Panc1 (cell line): Measurements from ENCODE around the gene ADAM33.

ENCODE experiments used
- SIN3A ChIP-seq: IDR thresholded peaks from 2 replicates; pipeline ENCODE4 v1.6.1; 2012; ENCODE audit warnings: low read depth, mild to moderate bottlenecking, low read length, moderate library complexity, borderline replicate concordance; ENCODE audit not compliant: insufficient read depth
- TCF7L2 ChIP-seq: IDR thresholded peaks from 2 replicates; pipeline ENCODE4 v1.6.1; 2011; ENCODE audit warnings: mild to moderate bottlenecking, low read depth, low read length, inconsistent platforms
- TF ChIP-seq, protein P1 (sequence below): fragments of 450-650 bp; IDR thresholded peaks from 2 replicates; pipeline ENCODE4 v1.5.1; 2017; ENCODE audit warnings: mild to moderate bottlenecking

DNA sequence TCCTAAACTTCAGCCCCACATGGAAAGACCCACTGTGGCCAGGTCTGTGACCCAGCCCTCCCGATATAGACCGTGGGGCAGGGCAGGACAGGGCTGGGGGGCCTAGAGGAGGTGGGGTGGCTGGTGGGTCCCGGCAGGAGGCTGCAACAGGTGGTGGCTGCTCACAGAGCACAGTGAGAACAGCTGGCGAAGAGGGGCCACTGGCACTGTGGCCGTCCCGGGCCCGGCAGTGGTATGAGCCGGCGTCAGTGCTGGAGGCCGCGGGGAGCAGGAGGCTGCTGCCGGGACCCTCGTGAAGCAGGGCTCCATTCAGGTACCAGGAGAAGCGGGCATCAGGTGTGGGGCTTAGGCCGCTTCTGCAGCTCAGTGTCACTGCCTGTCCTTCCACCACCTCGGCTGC is 17.2 kb upstream of the ADAM33 start:
- TF ChIP-seq, protein P1, sequence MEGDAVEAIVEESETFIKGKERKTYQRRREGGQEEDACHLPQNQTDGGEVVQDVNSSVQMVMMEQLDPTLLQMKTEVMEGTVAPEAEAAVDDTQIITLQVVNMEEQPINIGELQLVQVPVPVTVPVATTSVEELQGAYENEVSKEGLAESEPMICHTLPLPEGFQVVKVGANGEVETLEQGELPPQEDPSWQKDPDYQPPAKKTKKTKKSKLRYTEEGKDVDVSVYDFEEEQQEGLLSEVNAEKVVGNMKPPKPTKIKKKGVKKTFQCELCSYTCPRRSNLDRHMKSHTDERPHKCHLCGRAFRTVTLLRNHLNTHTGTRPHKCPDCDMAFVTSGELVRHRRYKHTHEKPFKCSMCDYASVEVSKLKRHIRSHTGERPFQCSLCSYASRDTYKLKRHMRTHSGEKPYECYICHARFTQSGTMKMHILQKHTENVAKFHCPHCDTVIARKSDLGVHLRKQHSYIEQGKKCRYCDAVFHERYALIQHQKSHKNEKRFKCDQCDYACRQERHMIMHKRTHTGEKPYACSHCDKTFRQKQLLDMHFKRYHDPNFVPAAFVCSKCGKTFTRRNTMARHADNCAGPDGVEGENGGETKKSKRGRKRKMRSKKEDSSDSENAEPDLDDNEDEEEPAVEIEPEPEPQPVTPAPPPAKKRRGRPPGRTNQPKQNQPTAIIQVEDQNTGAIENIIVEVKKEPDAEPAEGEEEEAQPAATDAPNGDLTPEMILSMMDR, result no peak
- TF ChIP-seq SIN3A, result no peak
- TF ChIP-seq TCF7L2, result no peak
